HG03066 (cell line): ENCODE data around the gene SCYGR1.
"Not testable (repeated sequence)": the region's sequence is repeated elsewhere in the genome, so short reads cannot be mapped to it uniquely, and the experiment has no call there.

Source experiments
- ATAC-seq: cut with Tn5 transposase; IDR thresholded peaks from one replicate; pipeline ENCODE4 v1.9.1; 2021; ENCODE audit warnings: low read depth; ENCODE audit not compliant: unreplicated experiment

SCYGR1 gene

GRCh38 chr2:227404585-227405271 lies 17.0 kb upstream of the SCYGR1 start:
- ATAC-seq = no peak

GRCh38 chr2:227402959-227403358 lies 15.2 kb upstream of the SCYGR1 start:
- ATAC-seq = no peak

- no peak for ATAC-seq
These were observed 14.6 kb upstream of the SCYGR1 start for GRCh38 chr2:227402321-227402720.

GRCh38 chr2:227401550-227401949 lies 13.8 kb upstream of the SCYGR1 start:
- ATAC-seq = no peak

- ATAC-seq = no peak
These were observed 11.2 kb upstream of the SCYGR1 start for GRCh38 chr2:227398684-227399670.

- no peak for ATAC-seq
These were observed 9.8 kb upstream of the SCYGR1 start for GRCh38 chr2:227397562-227397961.

GRCh38 chr2:227395556-227395955 lies 7.8 kb upstream of the SCYGR1 start:
- ATAC-seq = no peak

GRCh38 chr2:227394401-227394800 lies 6.7 kb upstream of the SCYGR1 start:
- no peak for ATAC-seq

- ATAC-seq = no peak
These were observed 2.9 kb upstream of the SCYGR1 start for GRCh38 chr2:227390468-227391256.

- ATAC-seq = no peak
These were observed 1.9 kb upstream of the SCYGR1 start for GRCh38 chr2:227389661-227390060.

GRCh38 chr2:227389231-227389630 lies 1.5 kb upstream of the SCYGR1 start:
- no peak for ATAC-seq

- no peak for ATAC-seq
These were observed 825 bp upstream of the SCYGR1 start for GRCh38 chr2:227388537-227389011.

- no peak for ATAC-seq
These were observed 1.1 kb downstream of the SCYGR1 start for GRCh38 chr2:227386630-227387029.

GRCh38 chr2:227383686-227384085 lies 4.1 kb downstream of the SCYGR1 start:
- ATAC-seq = no peak

- not testable (repeated sequence) for ATAC-seq
These were observed 5.4 kb downstream of the SCYGR1 start for GRCh38 chr2:227382241-227382835.

GRCh38 chr2:227379095-227379494 lies 8.7 kb downstream of the SCYGR1 start, which contains the start of gene TM4SF20:
Gene TM4SF20 (minus strand): TSS chr2:227379306. CDS start chr2:227379268, 38 bp downstream.
- ATAC-seq = no peak

GRCh38 chr2:227378371-227378782 lies 9.4 kb downstream of the SCYGR1 start:
- no peak for ATAC-seq

GRCh38 chr2:227377467-227378351 lies 10.0 kb downstream of the SCYGR1 start:
- ATAC-seq = no peak
